Immature natural killer cell (primary cell): Measurements from ENCODE around the gene IL22RA1. TPM values are rescaled to one million over a fixed set of nuclear protein-coding genes. Genes with fewer than 3 reads are reported as not detected.

ENCODE experiments used
- DNase-seq, 3 donors: peaks; one replicate each; pipeline ENCODE4 v3.0.0; 2022; ENCODE audit warnings: mixed read lengths in 1 of 3
- H3K27ac Mint-ChIP-seq, 6 donors: one replicate each; pipeline ENCODE4 v1.8.0; 2020; ENCODE audit warnings: mixed read lengths in 6 of 6, mild to moderate bottlenecking in 5 of 6, inconsistent platforms in 4 of 6, moderate library complexity in 3 of 6
- H3K27me3 Mint-ChIP-seq, 3 donors: one replicate each; pipeline ENCODE4 v1.8.0; 2020 to 2021; ENCODE audit warnings: low read depth in 3 of 3, mild to moderate bottlenecking in 3 of 3, mixed read lengths in 3 of 3, moderate library complexity in 3 of 3, inconsistent platforms in 1 of 3
- H3K36me3 Mint-ChIP-seq, 3 donors: one replicate each; pipeline ENCODE4 v1.8.0; 2020; ENCODE audit warnings: mixed read lengths in 3 of 3, inconsistent platforms in 2 of 3, mild to moderate bottlenecking in 2 of 3
- H3K4me1 Mint-ChIP-seq, 2 donors: one replicate each; pipeline ENCODE4 v1.8.0; 2020; ENCODE audit warnings: inconsistent platforms in 2 of 2, mild to moderate bottlenecking in 2 of 2, mixed read lengths in 2 of 2, moderate library complexity in 1 of 2
- H3K4me3 Mint-ChIP-seq, 5 donors: one replicate each; pipeline ENCODE4 v1.8.0; 2020; ENCODE audit warnings: mild to moderate bottlenecking in 5 of 5, mixed read lengths in 5 of 5, inconsistent platforms in 3 of 5, moderate library complexity in 3 of 5
- H3K9me3 Mint-ChIP-seq, 6 donors: one replicate each; pipeline ENCODE4 v1.8.0; 2020; ENCODE audit warnings: mild to moderate bottlenecking in 6 of 6, mixed read lengths in 6 of 6, inconsistent platforms in 4 of 6, moderate library complexity in 3 of 6
- polyA plus RNA-seq, 3 donors: library from polyadenylated mRNA; unstranded; fragments of 300-500 nt; fragmentation: Illumina TruSeq; gene quantifications; one replicate each; pipeline ENCODE4 v1.2.3, GENCODE V29; 2021

Gene IL22RA1
- polyA plus RNA-seq, 3 donors from 2014 or later, result not detected

GRCh38 chr1:24111262-24111995 is 31.5 kb downstream of the IL22RA1 start:
- Mint-ChIP-seq H3K4me3 (no peak overlapping the region), H3K4me1 (peaks cover 8 to 10% of the 10 kb centered on the region in 2 donors), H3K27me3 (peaks cover 0 to 8% (median 4%) of the 10 kb centered on the region in 3 donors), H3K27ac (no peak overlapping the region), H3K36me3 (no peaks in the 10 kb centered on the region), H3K9me3 (no peaks in the 10 kb centered on the region)
- DNase-seq, result no peak

- no peak overlapping the region for H3K4me3 Mint-ChIP-seq
- H3K4me1 Mint-ChIP-seq, result peaks cover 8 to 10% of the 10 kb centered on the region in 2 donors
- peaks cover 0 to 8% (median 4%) of the 10 kb centered on the region in 3 donors for H3K27me3 Mint-ChIP-seq
- H3K27ac Mint-ChIP-seq, result no peak overlapping the region
- no peak for DNase-seq
- no peaks in the 10 kb centered on the region for H3K36me3 Mint-ChIP-seq
- H3K9me3 Mint-ChIP-seq, result no peaks in the 10 kb centered on the region
Measured at GRCh38 chr1:24110642-24111261, 32.2 kb downstream of the IL22RA1 start.

GRCh38 chr1:24109686-24110475 is 33.1 kb downstream of the IL22RA1 start:
- H3K9me3 Mint-ChIP-seq, result no peaks in the 10 kb centered on the region

GRCh38 chr1:24109166-24109483 is 33.8 kb downstream of the IL22RA1 start:
- DNase-seq, result no peak
- H3K4me3 Mint-ChIP-seq, result no peak overlapping the region
- no peaks in the 10 kb centered on the region for H3K36me3 Mint-ChIP-seq
- no peaks in the 10 kb centered on the region for H3K9me3 Mint-ChIP-seq
- peaks cover 8 to 10% of the 10 kb centered on the region in 2 donors for H3K4me1 Mint-ChIP-seq
- no peak overlapping the region for H3K27ac Mint-ChIP-seq
- peaks cover 1 to 5% (median 5%) of the 10 kb centered on the region in 3 donors for H3K27me3 Mint-ChIP-seq

More at GRCh38 chr1:24109686-24110475, 33.1 kb downstream of the IL22RA1 start:
- H3K4me1 Mint-ChIP-seq, result peaks cover 8 to 10% of the 10 kb centered on the region in 2 donors
- H3K36me3 Mint-ChIP-seq, result no peaks in the 10 kb centered on the region
- DNase-seq, result no peak
- no peak overlapping the region for H3K4me3 Mint-ChIP-seq
- H3K27me3 Mint-ChIP-seq, result peaks cover 1 to 5% (median 5%) of the 10 kb centered on the region in 3 donors
- no peak overlapping the region for H3K27ac Mint-ChIP-seq

GRCh38 chr1:24108334-24109165 is 34.4 kb downstream of the IL22RA1 start:
- H3K9me3 Mint-ChIP-seq, result no peaks in the 10 kb centered on the region
- H3K4me1 Mint-ChIP-seq, result peaks cover 8 to 10% of the 10 kb centered on the region in 2 donors
- no peak overlapping the region for H3K27ac Mint-ChIP-seq
- no peaks in the 10 kb centered on the region for H3K36me3 Mint-ChIP-seq
- DNase-seq, result no peak
- H3K27me3 Mint-ChIP-seq, result peaks cover 1 to 7% (median 5%) of the 10 kb centered on the region in 3 donors
- no peak overlapping the region for H3K4me3 Mint-ChIP-seq

- Mint-ChIP-seq H3K36me3 (no peaks in the 10 kb centered on the region), H3K27me3 (peaks cover 1 to 6% (median 4%) of the 10 kb centered on the region in 3 donors), H3K4me3 (no peak overlapping the region), H3K27ac (no peak overlapping the region), H3K9me3 (no peaks in the 10 kb centered on the region), H3K4me1 (peaks cover 4 to 10% of the 10 kb centered on the region in 2 donors)
- no peak for DNase-seq
Measured at GRCh38 chr1:24107462-24108138, 35.3 kb downstream of the IL22RA1 start.

GRCh38 chr1:24105368-24106160 is 37.4 kb downstream of the IL22RA1 start:
- no peaks in the 10 kb centered on the region for H3K4me1 Mint-ChIP-seq
- H3K4me3 Mint-ChIP-seq, result no peak overlapping the region
- H3K9me3 Mint-ChIP-seq, result no peaks in the 10 kb centered on the region
- no peak for DNase-seq
- no peak overlapping the region for H3K27ac Mint-ChIP-seq
- H3K36me3 Mint-ChIP-seq, result no peaks in the 10 kb centered on the region
- H3K27me3 Mint-ChIP-seq, result peaks cover 2 to 6% (median 3%) of the 10 kb centered on the region in 3 donors

GRCh38 chr1:24104854-24105253 is 38.1 kb downstream of the IL22RA1 start:
- H3K4me3 Mint-ChIP-seq, result no peak overlapping the region
- no peaks in the 10 kb centered on the region for H3K4me1 Mint-ChIP-seq

GRCh38 chr1:24103879-24104278 is 39.1 kb downstream of the IL22RA1 start:
- Mint-ChIP-seq H3K4me1 (no peaks in the 10 kb centered on the region), H3K9me3 (no peaks in the 10 kb centered on the region), H3K4me3 (no peak overlapping the region), H3K27me3 (peaks cover 2 to 3% (median 3%) of the 10 kb centered on the region in 3 donors), H3K36me3 (no peaks in the 10 kb centered on the region), H3K27ac (no peak overlapping the region)
- DNase-seq, result no peak

More at GRCh38 chr1:24104854-24105253, 38.1 kb downstream of the IL22RA1 start:
- H3K27ac Mint-ChIP-seq, result no peak overlapping the region
- no peak for DNase-seq
- peaks cover 2 to 4% (median 3%) of the 10 kb centered on the region in 3 donors for H3K27me3 Mint-ChIP-seq
- no peaks in the 10 kb centered on the region for H3K36me3 Mint-ChIP-seq
- H3K9me3 Mint-ChIP-seq, result no peaks in the 10 kb centered on the region

- no peak for DNase-seq
- Mint-ChIP-seq H3K9me3 (no peaks in the 10 kb centered on the region), H3K27ac (no peak overlapping the region), H3K4me3 (no peak overlapping the region), H3K36me3 (no peaks in the 10 kb centered on the region), H3K27me3 (peaks cover 2 to 3% (median 3%) of the 10 kb centered on the region in 3 donors), H3K4me1 (no peaks in the 10 kb centered on the region)
Measured at GRCh38 chr1:24103408-24103807, 39.5 kb downstream of the IL22RA1 start.

- Mint-ChIP-seq H3K9me3 (no peaks in the 10 kb centered on the region), H3K36me3 (no peaks in the 10 kb centered on the region), H3K4me1 (no peaks in the 10 kb centered on the region), H3K4me3 (no peak overlapping the region), H3K27ac (no peak overlapping the region), H3K27me3 (peaks cover 2 to 3% (median 3%) of the 10 kb centered on the region in 3 donors)
- no peak for DNase-seq
Measured at GRCh38 chr1:24102961-24103360, 40.0 kb downstream of the IL22RA1 start.

GRCh38 chr1:24101796-24102586 is 40.9 kb downstream of the IL22RA1 start:
- no peak overlapping the region for H3K4me3 Mint-ChIP-seq
- no peaks in the 10 kb centered on the region for H3K36me3 Mint-ChIP-seq
- H3K27ac Mint-ChIP-seq, result no peak overlapping the region
- H3K4me1 Mint-ChIP-seq, result no peaks in the 10 kb centered on the region
- H3K27me3 Mint-ChIP-seq, result peaks cover 2 to 4% (median 3%) of the 10 kb centered on the region in 3 donors
- H3K9me3 Mint-ChIP-seq, result no peaks in the 10 kb centered on the region
- no peak for DNase-seq
